Measurements from ENCODE around the gene MTMR11.

DNA sequence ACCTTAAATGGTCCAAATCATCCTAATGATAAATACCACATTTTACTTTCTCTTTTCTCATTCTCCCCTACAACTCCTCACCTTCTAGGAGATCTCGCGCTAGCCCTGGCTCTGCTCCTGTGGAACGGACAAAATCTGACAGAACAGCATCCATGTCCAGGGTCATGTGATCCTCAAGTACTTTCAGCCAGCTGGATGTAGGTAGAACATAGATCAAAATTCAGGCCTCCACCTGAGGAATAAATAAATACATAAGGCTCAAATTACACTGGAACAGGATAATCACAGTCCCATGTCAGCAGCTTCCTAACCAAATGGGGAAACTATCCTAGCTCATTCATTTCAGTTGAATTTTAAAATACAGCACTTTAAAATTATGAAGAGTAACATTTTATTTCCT, 40.7 kb upstream of the MTMR11 start:
- TF ChIP-seq SNAI2 (CRISPR knock-in tag; IDR thresholded peaks at IDR 0.05), result no peak
- no peak for TF ChIP-seq OSR1 (CRISPR knock-in tag; IDR thresholded peaks at IDR 0.05)
- no peak for TF ChIP-seq RARB (CRISPR knock-in tag; IDR thresholded peaks at IDR 0.05)
- TF ChIP-seq, protein P1, sequence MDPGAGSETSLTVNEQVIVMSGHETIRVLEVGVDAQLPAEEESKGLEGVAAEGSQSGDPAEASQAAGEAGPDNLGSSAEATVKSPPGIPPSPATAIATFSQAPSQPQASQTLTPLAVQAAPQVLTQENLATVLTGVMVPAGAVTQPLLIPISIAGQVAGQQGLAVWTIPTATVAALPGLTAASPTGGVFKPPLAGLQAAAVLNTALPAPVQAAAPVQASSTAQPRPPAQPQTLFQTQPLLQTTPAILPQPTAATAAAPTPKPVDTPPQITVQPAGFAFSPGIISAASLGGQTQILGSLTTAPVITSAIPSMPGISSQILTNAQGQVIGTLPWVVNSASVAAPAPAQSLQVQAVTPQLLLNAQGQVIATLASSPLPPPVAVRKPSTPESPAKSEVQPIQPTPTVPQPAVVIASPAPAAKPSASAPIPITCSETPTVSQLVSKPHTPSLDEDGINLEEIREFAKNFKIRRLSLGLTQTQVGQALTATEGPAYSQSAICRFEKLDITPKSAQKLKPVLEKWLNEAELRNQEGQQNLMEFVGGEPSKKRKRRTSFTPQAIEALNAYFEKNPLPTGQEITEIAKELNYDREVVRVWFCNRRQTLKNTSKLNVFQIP (CRISPR knock-in tag; IDR thresholded peaks at IDR 0.05; ENCODE audit: borderline replicate concordance, low read depth), result no peak
- no peak for TF ChIP-seq ZC3H10 (CRISPR knock-in tag; IDR thresholded peaks at IDR 0.05)
- no peak for TF ChIP-seq CSDC2 (CRISPR knock-in tag; IDR thresholded peaks at IDR 0.05)
- no peak for TF ChIP-seq ESRRG (CRISPR knock-in tag; IDR thresholded peaks at IDR 0.05)
- TF ChIP-seq ZFP3 (CRISPR knock-in tag; IDR thresholded peaks at IDR 0.05), result no peak
- no peak for TF ChIP-seq PPARA (CRISPR knock-in tag; IDR thresholded peaks at IDR 0.05; ENCODE audit: borderline replicate concordance)
- TF ChIP-seq, protein P2, sequence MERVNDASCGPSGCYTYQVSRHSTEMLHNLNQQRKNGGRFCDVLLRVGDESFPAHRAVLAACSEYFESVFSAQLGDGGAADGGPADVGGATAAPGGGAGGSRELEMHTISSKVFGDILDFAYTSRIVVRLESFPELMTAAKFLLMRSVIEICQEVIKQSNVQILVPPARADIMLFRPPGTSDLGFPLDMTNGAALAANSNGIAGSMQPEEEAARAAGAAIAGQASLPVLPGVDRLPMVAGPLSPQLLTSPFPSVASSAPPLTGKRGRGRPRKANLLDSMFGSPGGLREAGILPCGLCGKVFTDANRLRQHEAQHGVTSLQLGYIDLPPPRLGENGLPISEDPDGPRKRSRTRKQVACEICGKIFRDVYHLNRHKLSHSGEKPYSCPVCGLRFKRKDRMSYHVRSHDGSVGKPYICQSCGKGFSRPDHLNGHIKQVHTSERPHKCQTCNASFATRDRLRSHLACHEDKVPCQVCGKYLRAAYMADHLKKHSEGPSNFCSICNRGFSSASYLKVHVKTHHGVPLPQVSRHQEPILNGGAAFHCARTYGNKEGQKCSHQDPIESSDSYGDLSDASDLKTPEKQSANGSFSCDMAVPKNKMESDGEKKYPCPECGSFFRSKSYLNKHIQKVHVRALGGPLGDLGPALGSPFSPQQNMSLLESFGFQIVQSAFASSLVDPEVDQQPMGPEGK (CRISPR knock-in tag; IDR thresholded peaks at IDR 0.05; ENCODE audit: borderline replicate concordance), result no peak
- no peak for TF ChIP-seq ZFP30 (CRISPR knock-in tag; IDR thresholded peaks at IDR 0.05)
